K562 (cell line): ENCODE data around the gene TAF3. TPM values are rescaled to one million over a fixed set of nuclear protein-coding genes. Genes with fewer than 3 reads are reported as not detected.

Experiments used
- ATAC-seq: fragments of 200-7000 bp; cut with Tn5 transposase; 3 replicates; pipeline ENCODE4 v1.9.1; 2020; ENCODE audit warnings: moderate library complexity
- BruUV-seq: library from RNA; stranded (reverse); fragments of 400-500 nt; replicated peaks from 2 replicates; lab custom pipeline; 2021; lab: Mats Ljungman, UMichigan
- CTCF ChIA-PET: fragments of 300-600 bp; formaldehyde crosslinking; extraction: SDS; loops from one replicate; lab custom pipeline; 2021; ENCODE audit warnings: low intra/inter-chr PET ratio; lab: Yijun Ruan, JAX
- POLR2A ChIA-PET: fragments of 300-600, 350-650 bp; sonication (Branson Sonifier 250); formaldehyde crosslinking; extraction: SDS; loops from one replicate; lab custom pipeline; 2021; ENCODE audit warnings: antibody characterized with exemption, inconsistent platforms; lab: Yijun Ruan, JAX
- DNase-seq, 4 experiments: peaks; one replicate each; pipeline versions ENCODE4 v3.0.0 to v3.0.0-alpha.2; 2011 to 2018; ENCODE audit warnings: low spot score in 3 of 4, mixed read lengths in 3 of 4; ENCODE audit errors: extremely low read depth in 1 of 4
- FAIRE-seq: peaks from 2 replicates; lab custom pipeline; 2011; peaks lifted over from hg19 to GRCh38; lab: Jason Lieb, UNC
- H2AFZ ChIP-seq: 2 replicates; pipeline ENCODE4 v1.6.0; 2011; ENCODE audit warnings: low read depth, low read length, control low read depth, inconsistent platforms
- H3K27ac ChIP-seq: fragments of 200-600 bp; 3 replicates; pipeline ENCODE4 v1.8.0; 2011; ENCODE audit warnings: low read depth, mild to moderate bottlenecking, control low read depth, inconsistent platforms, low read length, moderate library complexity, mixed read lengths; ENCODE audit errors: extremely low read depth
- H3K27me3 ChIP-seq, 2 experiments: fragments of 300-600 bp in 1 of 2; 2 replicates in 1 of 2; 3 replicates in 1 of 2; pipeline versions ENCODE4 v1.6.0 to v1.8.0; 2011; ENCODE audit warnings: inconsistent platforms in 2 of 2, low read length in 2 of 2, mild to moderate bottlenecking in 1 of 2, mixed read lengths in 1 of 2, moderate library complexity in 1 of 2; ENCODE audit not compliant: control insufficient read depth in 2 of 2, insufficient read depth in 2 of 2
- H3K36me3 ChIP-seq: fragments of 300-600 bp; 3 replicates; pipeline ENCODE4 v1.8.0; 2011; ENCODE audit warnings: mild to moderate bottlenecking, low read length, inconsistent platforms; ENCODE audit not compliant: control insufficient read depth, insufficient read depth
- H3K4me1 ChIP-seq, 2 experiments: fragments of 200-600 bp in 1 of 2; replicated peaks in 1 of 2; 2 replicates in 1 of 2; 3 replicates in 1 of 2; pipeline versions ENCODE4 v1.5.1 to v1.8.0; 2011; ENCODE audit warnings: inconsistent platforms in 2 of 2, low read length in 2 of 2, mild to moderate bottlenecking in 1 of 2, mixed read lengths in 1 of 2, moderate library complexity in 1 of 2; ENCODE audit not compliant: control insufficient read depth in 2 of 2, insufficient read depth in 2 of 2
- H3K4me2 ChIP-seq: 2 replicates; pipeline ENCODE4 v1.6.1; 2011; ENCODE audit warnings: low read length, control low read depth, inconsistent platforms, mixed read lengths; ENCODE audit not compliant: insufficient read depth
- H3K4me3 ChIP-seq: fragments of 200-600 bp; sonication (generic), shearing (Covaris generic); 2 replicates; pipeline ENCODE4 v1.5.1; 2016; ENCODE audit warnings: control low read depth, inconsistent platforms
- H3K79me2 ChIP-seq: fragments of 200-600 bp; 3 replicates; pipeline ENCODE4 v1.8.0; 2011; ENCODE audit warnings: low read length, inconsistent platforms; ENCODE audit not compliant: control insufficient read depth, insufficient read depth
- H3K9ac ChIP-seq, 2 experiments: 2 replicates each; pipeline versions ENCODE4 v1.6.0 to v1.6.1; 2011; ENCODE audit warnings: low read depth in 2 of 2, low read length in 2 of 2, control low read depth in 1 of 2, inconsistent platforms in 1 of 2, mild to moderate bottlenecking in 1 of 2, mixed read lengths in 1 of 2; ENCODE audit not compliant: insufficient read depth in 1 of 2
- H3K9me1 ChIP-seq: one replicate; pipeline ENCODE4 v1.6.0; 2011; ENCODE audit warnings: inconsistent platforms, mild to moderate bottlenecking, low read length, moderate library complexity; ENCODE audit not compliant: control insufficient read depth, insufficient read depth
- H3K9me3 ChIP-seq: replicated peaks from 2 replicates; pipeline ENCODE4 v1.5.1; 2011; ENCODE audit warnings: low read depth, low read length, inconsistent platforms; ENCODE audit not compliant: control insufficient read depth, insufficient read depth
- H4K20me1 ChIP-seq: replicated peaks from 2 replicates; pipeline ENCODE4 v1.6.1; 2011; ENCODE audit warnings: low read length, inconsistent platforms, mixed read lengths; ENCODE audit not compliant: control insufficient read depth, insufficient read depth
- NELFE ChIP-seq: IDR thresholded peaks from 2 replicates; pipeline ENCODE4 v1.6.1; 2011; ENCODE audit warnings: mild to moderate bottlenecking; ENCODE audit not compliant: insufficient read depth, insufficient read length
- PCBP2 ChIP-seq: fragments of 200-400 bp; formaldehyde crosslinking; IDR thresholded peaks from 2 replicates; pipeline ENCODE4 v1.6.1; 2018; ENCODE audit warnings: low read length, low read depth, mild to moderate bottlenecking, moderate library complexity; ENCODE audit not compliant: poor library complexity, severe bottlenecking
- RBM22 ChIP-seq: fragments of 200-400 bp; formaldehyde crosslinking; IDR thresholded peaks from 2 replicates; pipeline ENCODE4 v1.6.1; 2018; ENCODE audit warnings: low read length, low read depth; ENCODE audit not compliant: poor library complexity, severe bottlenecking
- SAP30 ChIP-seq: fragments of 200-600 bp; sonication (generic); IDR thresholded peaks from 2 replicates; pipeline ENCODE4 v1.6.1; 2012; ENCODE audit warnings: borderline replicate concordance, low read depth, mild to moderate bottlenecking, moderate library complexity, low read length, control low read depth, inconsistent platforms; ENCODE audit not compliant: insufficient read depth, poor library complexity, severe bottlenecking
- SMAD1 ChIP-seq: fragments of 150-350 bp; IDR thresholded peaks from 2 replicates; pipeline ENCODE4 v1.6.1; 2014; ENCODE audit warnings: low read length, low read depth; ENCODE audit not compliant: partially characterized antibody
- SNIP1 ChIP-seq: fragments of 450-650 bp; IDR thresholded peaks from 2 replicates; pipeline ENCODE4 v1.7.1; 2017; ENCODE audit warnings: low read depth, mild to moderate bottlenecking
- ZNF239 ChIP-seq: fragments of 250-450 bp; sonication (Bioruptor Pico); IDR thresholded peaks from 2 replicates; pipeline ENCODE4 v1.4.0; 2020; ENCODE audit warnings: mild to moderate bottlenecking
- ZNF41 ChIP-seq: fragments of 250-450 bp; sonication (Bioruptor Pico); conservative IDR thresholded peaks from 2 replicates; pipeline ENCODE4 v1.4.0; 2020; ENCODE audit warnings: mild to moderate bottlenecking
- WGBS: fragments of 100-300 bp; shearing (Covaris generic); methylation state at CpG from one replicate; pipeline ENCODE4 v1.1.6; 2016; ENCODE audit warnings: low coverage, mixed read lengths; ENCODE audit not compliant: insufficient coverage; ENCODE audit errors: missing lambda C conversion rate; 5-methylcytosine and 5-hydroxymethylcytosine counted together
- in situ Hi-C: fragments of 300-500 bp; cut with MboI; formaldehyde crosslinking; loops from 4 replicates; pipeline ENCODE4 v1.15.0; 2018; ENCODE audit warnings: inconsistent platforms, mixed read lengths
- intact Hi-C: fragments of 100-400 bp; cut with micrococcal nuclease; formaldehyde crosslinking; loops from 2 replicates; pipeline ENCODE4 v1.14.2; 2022
- polyA plus RNA-seq, 8 experiments: library from polyadenylated mRNA; depleted of rRNA in 4 of 8; stranded (reverse) in 5 of 8; unstranded in 3 of 8; fragments of >200 nt; fragmentation: Nextera tagmentation in 2 of 8; fragmentation: Illumina TruSeq in 1 of 8; extraction: Ambion mirVana in 2 of 8; extraction: Trizol in 1 of 8; gene quantifications; 2 replicates each; pipeline versions ENCODE4 v1.2.1 to v1.2.3, GENCODE V29; 2011 to 2014; ENCODE audit warnings: inconsistent platforms in 1 of 8, missing spikeins in 1 of 8
- total RNA-seq, 7 experiments: library from RNA; depleted of rRNA in 6 of 7; stranded (reverse); fragments of >200 nt in 6 of 7; fragmentation: Illumina TruSeq in 2 of 7; extraction: Trizol in 2 of 7; gene quantifications; 2 replicates each; pipeline versions ENCODE4 v1.2.1 to v1.2.3, GENCODE V29; 2011 to 2021; ENCODE audit warnings: low replicate concordance in 1 of 7
- TF ChIP-seq, protein P1 (sequence below): sonication (generic); formaldehyde crosslinking; IDR thresholded peaks from 2 replicates; pipeline ENCODE4 v1.8.0; 2023; ENCODE audit warnings: mild to moderate bottlenecking, missing genetic modification reagents
- TF ChIP-seq, protein P2 (sequence below), 2 experiments: fragments of 450-650 bp; conservative IDR thresholded peaks; 2 replicates each; pipeline ENCODE4 v1.6.1; 2017; ENCODE audit warnings: mild to moderate bottlenecking in 2 of 2, moderate library complexity in 2 of 2

Gene TAF3
- total and polyA plus RNA-seq, 9 of the 15 experiments (the other 6 are each of a cell fraction or from before 2014, with no cell fraction given): 1.5 to 9.9 (median 4.1) TPM

DNA sequence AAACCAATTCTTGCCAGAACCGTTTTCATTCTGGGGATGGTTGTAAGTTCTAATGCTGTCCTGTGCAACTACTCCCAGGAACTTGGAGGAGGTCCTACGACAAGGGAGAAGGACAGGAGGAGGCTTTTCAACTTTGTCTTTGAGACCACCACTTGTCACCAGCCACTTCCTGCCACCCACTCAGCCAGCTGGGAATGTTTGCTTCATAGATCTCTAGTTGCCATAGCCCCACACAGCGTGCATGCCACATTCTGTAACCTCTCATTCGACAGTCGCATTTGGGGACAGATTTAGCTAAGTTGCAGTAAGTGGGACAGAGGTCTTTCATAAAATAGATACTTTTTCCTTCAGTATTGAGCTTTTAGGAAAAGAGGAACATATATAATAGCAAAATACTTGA, 78.0 kb downstream of the TAF3 start:
- Histone ChIP-seq H3K4me2 (no peak overlapping the region), H3K36me3 (peaks cover 7% of the 10 kb centered on the region; the same call in 1 of the 3 replicates), H3K27me3 (no peaks in the 10 kb centered on the region), H3K79me2 (no peaks in the 10 kb centered on the region), H4K20me1 (no peaks in the 10 kb centered on the region), H3K9ac (no peak overlapping the region), H3K4me1 (peaks cover 0 to 10% of the 10 kb centered on the region in 2 experiments; a peak in 2 of 5 replicates), H3K4me3 (no peak overlapping the region), H3K9me1 (no peaks in the 10 kb centered on the region), H3K27ac (no peak overlapping the region), H2AFZ (no peak overlapping the region), H3K9me3 (no peaks in the 10 kb centered on the region)
- POLR2A ChIA-PET: interaction anchor here (0.6 to 0.8 kb wide), 3 partner anchors 9 to 116 kb away, joined by 3 read pairs; no protein-coding TSS in a partner anchor
- FAIRE-seq: no peak
- CTCF ChIA-PET: no interaction called here
- 68% methylated on average over 5 of the region's 5 CpGs for WGBS
- in situ Hi-C loops (no loop called here), intact Hi-C loops (no loop called here)
- no peak for DNase-seq
- TF ChIP-seq ZNF239 (CRISPR knock-in tag) (no peak), PCBP2 (no peak), NELFE (no peak), SNIP1 (no peak), ZNF41 (CRISPR knock-in tag) (no peak), RBM22 (no peak), SAP30 (no peak), SMAD1 (no peak)
- TF ChIP-seq, protein P1, sequence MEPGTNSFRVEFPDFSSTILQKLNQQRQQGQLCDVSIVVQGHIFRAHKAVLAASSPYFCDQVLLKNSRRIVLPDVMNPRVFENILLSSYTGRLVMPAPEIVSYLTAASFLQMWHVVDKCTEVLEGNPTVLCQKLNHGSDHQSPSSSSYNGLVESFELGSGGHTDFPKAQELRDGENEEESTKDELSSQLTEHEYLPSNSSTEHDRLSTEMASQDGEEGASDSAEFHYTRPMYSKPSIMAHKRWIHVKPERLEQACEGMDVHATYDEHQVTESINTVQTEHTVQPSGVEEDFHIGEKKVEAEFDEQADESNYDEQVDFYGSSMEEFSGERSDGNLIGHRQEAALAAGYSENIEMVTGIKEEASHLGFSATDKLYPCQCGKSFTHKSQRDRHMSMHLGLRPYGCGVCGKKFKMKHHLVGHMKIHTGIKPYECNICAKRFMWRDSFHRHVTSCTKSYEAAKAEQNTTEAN (CRISPR knock-in tag): no peak
- TF ChIP-seq, protein P2, sequence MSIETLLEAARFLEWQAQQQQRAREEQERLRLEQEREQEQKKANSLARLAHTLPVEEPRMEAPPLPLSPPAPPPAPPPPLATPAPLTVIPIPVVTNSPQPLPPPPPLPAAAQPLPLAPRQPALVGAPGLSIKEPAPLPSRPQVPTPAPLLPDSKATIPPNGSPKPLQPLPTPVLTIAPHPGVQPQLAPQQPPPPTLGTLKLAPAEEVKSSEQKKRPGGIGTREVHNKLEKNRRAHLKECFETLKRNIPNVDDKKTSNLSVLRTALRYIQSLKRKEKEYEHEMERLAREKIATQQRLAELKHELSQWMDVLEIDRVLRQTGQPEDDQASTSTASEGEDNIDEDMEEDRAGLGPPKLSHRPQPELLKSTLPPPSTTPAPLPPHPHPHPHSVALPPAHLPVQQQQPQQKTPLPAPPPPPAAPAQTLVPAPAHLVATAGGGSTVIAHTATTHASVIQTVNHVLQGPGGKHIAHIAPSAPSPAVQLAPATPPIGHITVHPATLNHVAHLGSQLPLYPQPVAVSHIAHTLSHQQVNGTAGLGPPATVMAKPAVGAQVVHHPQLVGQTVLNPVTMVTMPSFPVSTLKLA (conservative IDR thresholded peaks at IDR 0.05): no peak
- no peak for ATAC-seq
- no TSS peak for BruUV-seq
